IMR-90 (cell line): ENCODE data around the gene PNCK.

Source experiments
- CEBPB ChIP-seq: IDR thresholded peaks from 2 replicates; pipeline ENCODE4 v1.6.1; 2012; ENCODE audit warnings: low read depth, low read length, improper control_type of control experiment
- CTCF ChIP-seq: conservative IDR thresholded peaks from 2 replicates; pipeline ENCODE4 v1.5.1; 2012; ENCODE audit warnings: mild to moderate bottlenecking, low read depth, low read length, improper control_type of control experiment
- ELK1 ChIP-seq: fragments of 150-350 bp; IDR thresholded peaks from 2 replicates; pipeline ENCODE4 v1.6.1; 2016; ENCODE audit warnings: low read depth, mild to moderate bottlenecking, low read length, moderate library complexity, borderline replicate concordance
- FOS ChIP-seq: fragments of 150-350 bp; IDR thresholded peaks from 2 replicates; pipeline ENCODE4 v1.6.1; 2016; ENCODE audit warnings: low read depth, low read length
- MXI1 ChIP-seq: IDR thresholded peaks from 2 replicates; pipeline ENCODE4 v1.6.1; 2012; ENCODE audit warnings: low read depth, mild to moderate bottlenecking, low read length, moderate library complexity, borderline replicate concordance
- POLR2A ChIP-seq: IDR thresholded peaks from 2 replicates; pipeline ENCODE4 v1.6.1; 2012; ENCODE audit warnings: mild to moderate bottlenecking, low read depth, low read length
- RAD21 ChIP-seq: IDR thresholded peaks from 2 replicates; pipeline ENCODE4 v1.6.1; 2012; ENCODE audit warnings: low read length, improper control_type of control experiment
- RFX5 ChIP-seq: IDR thresholded peaks from 2 replicates; pipeline ENCODE4 v1.8.0; 2012; ENCODE audit warnings: low read depth, mild to moderate bottlenecking, low read length, moderate library complexity
- TF ChIP-seq, protein P1 (sequence below): fragments of 150-350 bp; IDR thresholded peaks from 2 replicates; pipeline ENCODE4 v1.6.1; 2017; ENCODE audit warnings: mild to moderate bottlenecking, antibody characterized with exemption, low read length, low read depth

DNA sequence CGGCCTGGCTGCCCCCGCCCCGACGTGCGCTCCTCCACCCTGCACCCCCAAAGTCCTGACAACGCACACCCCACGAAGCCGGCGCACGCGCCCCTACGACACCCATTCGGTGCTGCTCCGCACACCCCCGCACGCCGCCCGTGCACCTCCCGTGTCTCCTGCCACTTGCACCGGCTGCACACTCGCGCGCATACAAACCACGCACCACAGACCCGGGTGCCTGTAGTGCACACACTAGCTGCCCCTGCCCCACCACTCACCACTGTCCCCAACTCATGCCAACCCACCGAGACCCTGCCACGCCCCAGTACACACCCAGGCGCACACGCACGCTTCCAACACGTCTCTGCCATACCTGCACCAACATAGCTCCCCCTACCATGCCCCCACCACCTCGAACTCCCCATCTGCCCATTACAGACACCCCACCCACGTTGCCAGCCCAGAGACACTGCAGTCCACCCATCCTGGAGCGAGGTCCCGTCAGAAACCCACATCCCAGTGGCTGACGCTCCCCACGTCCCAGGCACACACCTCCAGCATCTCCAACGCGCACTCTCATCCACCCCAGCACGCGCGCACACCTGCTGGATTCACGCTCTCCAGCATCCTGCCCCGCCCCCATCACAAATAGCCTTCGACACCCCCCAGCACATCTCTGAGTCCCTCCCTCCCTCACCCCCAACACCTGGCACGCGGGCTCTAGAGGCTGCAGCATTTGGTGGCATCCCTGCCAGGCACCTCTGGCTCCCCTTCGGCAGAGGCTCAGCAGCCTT, 30.8 kb downstream of the PNCK start:
- TF ChIP-seq CTCF (no peak), ELK1 (no peak), MXI1 (no peak), POLR2A (no peak), RFX5 (no peak), RAD21 (no peak), CEBPB (no peak), FOS (no peak)
- TF ChIP-seq, protein P1, sequence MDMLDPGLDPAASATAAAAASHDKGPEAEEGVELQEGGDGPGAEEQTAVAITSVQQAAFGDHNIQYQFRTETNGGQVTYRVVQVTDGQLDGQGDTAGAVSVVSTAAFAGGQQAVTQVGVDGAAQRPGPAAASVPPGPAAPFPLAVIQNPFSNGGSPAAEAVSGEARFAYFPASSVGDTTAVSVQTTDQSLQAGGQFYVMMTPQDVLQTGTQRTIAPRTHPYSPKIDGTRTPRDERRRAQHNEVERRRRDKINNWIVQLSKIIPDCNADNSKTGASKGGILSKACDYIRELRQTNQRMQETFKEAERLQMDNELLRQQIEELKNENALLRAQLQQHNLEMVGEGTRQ, result no peak
